ENCODE data around the gene FPR1.
A peak's percentile ranks its signal among the peaks of the same experiment; 100 is the strongest.

FPR1 gene

GRCh38 chr19:51751655-51752054 is at the start of gene FPR1:
Gene FPR1, minus strand, starts transcription at chr19:51751878. Its CDS starts 4,884 bp downstream, at chr19:51746994.
- peak; percentile 62 for DNase-seq (ENCODE audit: low spot score)

- DNase-seq (ENCODE audit: low spot score) = no peak
These were observed 49.0 kb upstream of the FPR1 start for GRCh38 chr19:51800473-51801244.

GRCh38 chr19:51799774-51800472 is 48.2 kb upstream of the FPR1 start:
- DNase-seq (ENCODE audit: low spot score) = no peak

- DNase-seq (ENCODE audit: low spot score) = peak; percentile 40
These were observed 47.5 kb upstream of the FPR1 start for GRCh38 chr19:51799034-51799773.

- DNase-seq (ENCODE audit: low spot score) = no peak
These were observed 46.4 kb upstream of the FPR1 start for GRCh38 chr19:51798062-51798461.

GRCh38 chr19:51797480-51797879 is 45.8 kb upstream of the FPR1 start:
- DNase-seq (ENCODE audit: low spot score) = no peak

- DNase-seq (ENCODE audit: low spot score) = no peak
These were observed 44.6 kb upstream of the FPR1 start for GRCh38 chr19:51796195-51796679.

- no peak for DNase-seq (ENCODE audit: low spot score)
These were observed 43.3 kb upstream of the FPR1 start, which contains the start of gene FPR3 for GRCh38 chr19:51794885-51795490. Gene FPR3, plus strand, starts transcription at chr19:51795157. Its CDS starts 28,592 bp downstream, at chr19:51823749.

GRCh38 chr19:51793994-51794393 is 42.3 kb upstream of the FPR1 start:
- DNase-seq (ENCODE audit: low spot score) = no peak

- no peak for DNase-seq (ENCODE audit: low spot score)
These were observed 41.3 kb upstream of the FPR1 start for GRCh38 chr19:51792932-51793331.

- DNase-seq (ENCODE audit: low spot score) = no peak
These were observed 37.5 kb upstream of the FPR1 start for GRCh38 chr19:51789061-51789795.

GRCh38 chr19:51788029-51788428 is 36.4 kb upstream of the FPR1 start:
- no peak for DNase-seq (ENCODE audit: low spot score)

GRCh38 chr19:51786646-51787494 is 35.2 kb upstream of the FPR1 start:
- DNase-seq (ENCODE audit: low spot score) = no peak

GRCh38 chr19:51784922-51785690 is 33.4 kb upstream of the FPR1 start:
- DNase-seq (ENCODE audit: low spot score) = peak; percentile 37

- no peak for DNase-seq (ENCODE audit: low spot score)
These were observed 32.6 kb upstream of the FPR1 start for GRCh38 chr19:51784109-51784785.

GRCh38 chr19:51783372-51783771 is 31.7 kb upstream of the FPR1 start:
- DNase-seq (ENCODE audit: low spot score) = peak; percentile 42

- DNase-seq (ENCODE audit: low spot score) = no peak
These were observed 30.3 kb upstream of the FPR1 start for GRCh38 chr19:51781999-51782398.

GRCh38 chr19:51780270-51780669 is 28.6 kb upstream of the FPR1 start:
- no peak for DNase-seq (ENCODE audit: low spot score)

GRCh38 chr19:51779703-51780102 is 28.0 kb upstream of the FPR1 start:
- DNase-seq (ENCODE audit: low spot score) = no peak
